ENCODE results near the gene TFAP2C. TPM values are rescaled to one million over a fixed set of nuclear protein-coding genes. Genes with fewer than 3 reads are reported as not detected.

The TFAP2C gene
- total RNA-seq, 1 experiment from 2014 or later = 23.7 TPM

- ChIA-PET POLR2A (no interaction called here), CTCF (interaction anchor here (1.4 kb wide), 1 partner anchor 212 kb away, joined by 4 read pairs; no protein-coding TSS in a partner anchor)
- H3K9me3 Mint-ChIP-seq = no peaks in the 10 kb centered on the region
- peaks cover 67% of the 10 kb centered on the region for H3K4me1 Mint-ChIP-seq
- H3K4me3 Mint-ChIP-seq = peak overlapping the region; percentile 83
- peaks cover 33% of the 10 kb centered on the region for H3K36me3 Mint-ChIP-seq
- no peak for TF ChIP-seq TEAD4 (CRISPR knock-in tag; IDR thresholded peaks at IDR 0.05)
- no peak for TF ChIP-seq TP53 (CRISPR knock-in tag; IDR thresholded peaks at IDR 0.05)
- TF ChIP-seq ZNF396 (CRISPR knock-in tag; IDR thresholded peaks at IDR 0.05; ENCODE audit: borderline replicate concordance) = no peak
- TF ChIP-seq, protein P1, sequence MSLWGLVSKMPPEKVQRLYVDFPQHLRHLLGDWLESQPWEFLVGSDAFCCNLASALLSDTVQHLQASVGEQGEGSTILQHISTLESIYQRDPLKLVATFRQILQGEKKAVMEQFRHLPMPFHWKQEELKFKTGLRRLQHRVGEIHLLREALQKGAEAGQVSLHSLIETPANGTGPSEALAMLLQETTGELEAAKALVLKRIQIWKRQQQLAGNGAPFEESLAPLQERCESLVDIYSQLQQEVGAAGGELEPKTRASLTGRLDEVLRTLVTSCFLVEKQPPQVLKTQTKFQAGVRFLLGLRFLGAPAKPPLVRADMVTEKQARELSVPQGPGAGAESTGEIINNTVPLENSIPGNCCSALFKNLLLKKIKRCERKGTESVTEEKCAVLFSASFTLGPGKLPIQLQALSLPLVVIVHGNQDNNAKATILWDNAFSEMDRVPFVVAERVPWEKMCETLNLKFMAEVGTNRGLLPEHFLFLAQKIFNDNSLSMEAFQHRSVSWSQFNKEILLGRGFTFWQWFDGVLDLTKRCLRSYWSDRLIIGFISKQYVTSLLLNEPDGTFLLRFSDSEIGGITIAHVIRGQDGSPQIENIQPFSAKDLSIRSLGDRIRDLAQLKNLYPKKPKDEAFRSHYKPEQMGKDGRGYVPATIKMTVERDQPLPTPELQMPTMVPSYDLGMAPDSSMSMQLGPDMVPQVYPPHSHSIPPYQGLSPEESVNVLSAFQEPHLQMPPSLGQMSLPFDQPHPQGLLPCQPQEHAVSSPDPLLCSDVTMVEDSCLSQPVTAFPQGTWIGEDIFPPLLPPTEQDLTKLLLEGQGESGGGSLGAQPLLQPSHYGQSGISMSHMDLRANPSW (CRISPR knock-in tag; conservative IDR thresholded peaks at IDR 0.05; ENCODE audit: low read depth) = no peak
- TF ChIP-seq GTF2I (CRISPR knock-in tag; conservative IDR thresholded peaks at IDR 0.05) = no peak
- no peak for TF ChIP-seq KAT7 (CRISPR knock-in tag; IDR thresholded peaks at IDR 0.05; ENCODE audit: borderline replicate concordance)
- no peak for TF ChIP-seq RORB (CRISPR knock-in tag; IDR thresholded peaks at IDR 0.05)
- TF ChIP-seq CDX4 (CRISPR knock-in tag; IDR thresholded peaks at IDR 0.05; ENCODE audit: borderline replicate concordance) = no peak
- TF ChIP-seq SMAD3 (CRISPR knock-in tag; IDR thresholded peaks at IDR 0.05; ENCODE audit: borderline replicate concordance) = no peak
- H3K27me3 Mint-ChIP-seq (ENCODE audit: low read depth) = peaks cover 50% of the 10 kb centered on the region
- no peak for DNase-seq (ENCODE audit: low spot score)
- no peak overlapping the region for H3K27ac Mint-ChIP-seq
- ATAC-seq = no peak
Observed at GRCh38 chr20:56631990-56632327, 2.9 kb downstream of the TFAP2C start.

DNA sequence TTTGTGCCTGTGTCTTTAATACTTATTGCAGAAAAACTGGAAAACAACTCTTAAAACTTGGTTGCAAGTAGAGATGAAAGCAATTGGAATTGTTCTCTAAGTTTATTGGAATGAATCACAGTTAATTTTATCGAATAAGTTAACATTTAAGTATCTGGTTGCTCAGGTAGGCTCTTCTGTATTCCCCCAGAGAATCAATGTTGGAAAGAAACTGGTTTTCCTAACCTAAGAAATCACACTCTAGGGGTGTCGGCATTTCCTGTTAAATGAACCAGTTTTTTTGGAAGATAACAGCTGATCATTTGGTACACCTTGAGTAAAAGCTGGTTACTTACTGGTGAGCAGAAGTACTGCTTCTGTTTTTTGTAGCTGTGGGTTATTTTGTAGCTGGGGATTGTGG is 5.2 kb downstream of the TFAP2C start:
- Mint-ChIP-seq H3K36me3 (peaks cover 51% of the 10 kb centered on the region), H3K27ac (no peak overlapping the region), H3K9me3 (no peaks in the 10 kb centered on the region), H3K4me1 (peaks cover 70% of the 10 kb centered on the region), H3K4me3 (no peak overlapping the region), H3K27me3 (ENCODE audit: low read depth) (peaks cover 29% of the 10 kb centered on the region)
- TF ChIP-seq ELF4 (CRISPR knock-in tag; IDR thresholded peaks at IDR 0.05; ENCODE audit: low read depth) (no peak), ATF1 (CRISPR knock-in tag; IDR thresholded peaks at IDR 0.05) (no peak), AR (CRISPR knock-in tag; IDR thresholded peaks at IDR 0.05) (no peak), EMX1 (CRISPR knock-in tag; IDR thresholded peaks at IDR 0.05) (no peak), NR2C2 (CRISPR knock-in tag; IDR thresholded peaks at IDR 0.05) (no peak), ZNF423 (CRISPR knock-in tag; IDR thresholded peaks at IDR 0.05) (no peak), SP1 (CRISPR knock-in tag; conservative IDR thresholded peaks at IDR 0.05) (no peak), RELA (CRISPR knock-in tag; IDR thresholded peaks at IDR 0.05; ENCODE audit: borderline replicate concordance) (no peak), ZNF219 (CRISPR knock-in tag; IDR thresholded peaks at IDR 0.05; ENCODE audit: borderline replicate concordance) (no peak), ZNF416 (CRISPR knock-in tag; IDR thresholded peaks at IDR 0.05) (no peak), E2F5 (CRISPR knock-in tag; IDR thresholded peaks at IDR 0.05) (no peak), GABPB1 (CRISPR knock-in tag; IDR thresholded peaks at IDR 0.05) (no peak), NFATC4 (CRISPR knock-in tag; IDR thresholded peaks at IDR 0.05) (no peak)
- TF ChIP-seq, protein P2, sequence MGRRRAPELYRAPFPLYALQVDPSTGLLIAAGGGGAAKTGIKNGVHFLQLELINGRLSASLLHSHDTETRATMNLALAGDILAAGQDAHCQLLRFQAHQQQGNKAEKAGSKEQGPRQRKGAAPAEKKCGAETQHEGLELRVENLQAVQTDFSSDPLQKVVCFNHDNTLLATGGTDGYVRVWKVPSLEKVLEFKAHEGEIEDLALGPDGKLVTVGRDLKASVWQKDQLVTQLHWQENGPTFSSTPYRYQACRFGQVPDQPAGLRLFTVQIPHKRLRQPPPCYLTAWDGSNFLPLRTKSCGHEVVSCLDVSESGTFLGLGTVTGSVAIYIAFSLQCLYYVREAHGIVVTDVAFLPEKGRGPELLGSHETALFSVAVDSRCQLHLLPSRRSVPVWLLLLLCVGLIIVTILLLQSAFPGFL (CRISPR knock-in tag; IDR thresholded peaks at IDR 0.05; ENCODE audit: borderline replicate concordance) = no peak
- TF ChIP-seq, protein P3, sequence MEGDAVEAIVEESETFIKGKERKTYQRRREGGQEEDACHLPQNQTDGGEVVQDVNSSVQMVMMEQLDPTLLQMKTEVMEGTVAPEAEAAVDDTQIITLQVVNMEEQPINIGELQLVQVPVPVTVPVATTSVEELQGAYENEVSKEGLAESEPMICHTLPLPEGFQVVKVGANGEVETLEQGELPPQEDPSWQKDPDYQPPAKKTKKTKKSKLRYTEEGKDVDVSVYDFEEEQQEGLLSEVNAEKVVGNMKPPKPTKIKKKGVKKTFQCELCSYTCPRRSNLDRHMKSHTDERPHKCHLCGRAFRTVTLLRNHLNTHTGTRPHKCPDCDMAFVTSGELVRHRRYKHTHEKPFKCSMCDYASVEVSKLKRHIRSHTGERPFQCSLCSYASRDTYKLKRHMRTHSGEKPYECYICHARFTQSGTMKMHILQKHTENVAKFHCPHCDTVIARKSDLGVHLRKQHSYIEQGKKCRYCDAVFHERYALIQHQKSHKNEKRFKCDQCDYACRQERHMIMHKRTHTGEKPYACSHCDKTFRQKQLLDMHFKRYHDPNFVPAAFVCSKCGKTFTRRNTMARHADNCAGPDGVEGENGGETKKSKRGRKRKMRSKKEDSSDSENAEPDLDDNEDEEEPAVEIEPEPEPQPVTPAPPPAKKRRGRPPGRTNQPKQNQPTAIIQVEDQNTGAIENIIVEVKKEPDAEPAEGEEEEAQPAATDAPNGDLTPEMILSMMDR (IDR thresholded peaks at IDR 0.05) = no peak
- TF ChIP-seq, protein P4, sequence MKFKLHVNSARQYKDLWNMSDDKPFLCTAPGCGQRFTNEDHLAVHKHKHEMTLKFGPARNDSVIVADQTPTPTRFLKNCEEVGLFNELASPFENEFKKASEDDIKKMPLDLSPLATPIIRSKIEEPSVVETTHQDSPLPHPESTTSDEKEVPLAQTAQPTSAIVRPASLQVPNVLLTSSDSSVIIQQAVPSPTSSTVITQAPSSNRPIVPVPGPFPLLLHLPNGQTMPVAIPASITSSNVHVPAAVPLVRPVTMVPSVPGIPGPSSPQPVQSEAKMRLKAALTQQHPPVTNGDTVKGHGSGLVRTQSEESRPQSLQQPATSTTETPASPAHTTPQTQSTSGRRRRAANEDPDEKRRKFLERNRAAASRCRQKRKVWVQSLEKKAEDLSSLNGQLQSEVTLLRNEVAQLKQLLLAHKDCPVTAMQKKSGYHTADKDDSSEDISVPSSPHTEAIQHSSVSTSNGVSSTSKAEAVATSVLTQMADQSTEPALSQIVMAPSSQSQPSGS (CRISPR knock-in tag; IDR thresholded peaks at IDR 0.05; ENCODE audit: borderline replicate concordance, low read depth) = no peak
- no peak for DNase-seq (ENCODE audit: low spot score)
- CTCF ChIA-PET = interaction anchor here (1.2 to 1.6 kb wide), 3 partner anchors 210 to 427 kb away, joined by 3 to 8 read pairs (median 7); no protein-coding TSS in a partner anchor
- POLR2A ChIA-PET = no interaction called here
- ATAC-seq = no peak
